Islet precursor cell (in vitro differentiated cells): ENCODE measurements around the gene RASSF6.
"Not testable (repeated sequence)": the region's sequence is repeated elsewhere in the genome, so short reads cannot be mapped to it uniquely, and the experiment has no call there.

ENCODE experiments used
- DNase-seq: peaks from one replicate; pipeline ENCODE4 v3.0.0-alpha.2; 2018

RASSF6 gene

GRCh38 chr4:73575660-73576059 is 44.6 kb downstream of the RASSF6 start:
- DNase-seq: no peak

- DNase-seq: peak; percentile 92
These were observed 46.3 kb downstream of the RASSF6 start for GRCh38 chr4:73573794-73574528.

GRCh38 chr4:73550865-73551264 is 69.4 kb downstream of the RASSF6 start:
- not testable (repeated sequence) for DNase-seq

GRCh38 chr4:73544620-73545019 is 75.6 kb downstream of the RASSF6 start:
- no peak for DNase-seq

GRCh38 chr4:73541251-73541650 is 79.0 kb downstream of the RASSF6 start:
- DNase-seq: no peak

- DNase-seq: no peak
These were observed 79.4 kb downstream of the RASSF6 start for GRCh38 chr4:73540826-73541225.

- no peak for DNase-seq
These were observed 80.8 kb downstream of the RASSF6 start for GRCh38 chr4:73539386-73539785.

GRCh38 chr4:73538162-73538561 is 82.1 kb downstream of the RASSF6 start:
- DNase-seq: no peak

- no peak for DNase-seq
These were observed 86.5 kb downstream of the RASSF6 start for GRCh38 chr4:73533515-73534422.

- no peak for DNase-seq
These were observed 92.1 kb downstream of the RASSF6 start for GRCh38 chr4:73528171-73528570.

GRCh38 chr4:73527196-73527595 is 93.0 kb downstream of the RASSF6 start:
- no peak for DNase-seq

GRCh38 chr4:73525611-73526010 is 94.6 kb downstream of the RASSF6 start:
- DNase-seq: no peak

GRCh38 chr4:73523126-73523525 is 97.1 kb downstream of the RASSF6 start:
- no peak for DNase-seq
